HepG2 (cell line): ENCODE measurements around the gene EFNA2. TPM values are rescaled to one million over a fixed set of nuclear protein-coding genes. Genes with fewer than 3 reads are reported as not detected.

Experiments
- ATF2 ChIP-seq: sonication (generic); formaldehyde crosslinking; IDR thresholded peaks from 2 replicates; pipeline ENCODE4 v1.4.0; 2020; ENCODE audit warnings: missing genetic modification reagents
- DR1 ChIP-seq: sonication (generic); formaldehyde crosslinking; IDR thresholded peaks from 2 replicates; pipeline ENCODE4 v1.8.0; 2021; ENCODE audit warnings: mild to moderate bottlenecking, missing genetic modification reagents, inconsistent platforms
- DZIP1 ChIP-seq: sonication (generic); formaldehyde crosslinking; IDR thresholded peaks from 2 replicates; pipeline ENCODE4 v1.5.0; 2020; ENCODE audit warnings: mild to moderate bottlenecking, missing genetic modification reagents
- FOXP1 ChIP-seq, 2 experiments: fragments of 450-650 bp in 1 of 2; IDR thresholded peaks; 2 replicates each; pipeline ENCODE4 v1.6.1; 2017 to 2018; ENCODE audit warnings: antibody characterized with exemption in 1 of 2
- GTF3A ChIP-seq: sonication (generic); formaldehyde crosslinking; conservative IDR thresholded peaks from 2 replicates; pipeline ENCODE4 v1.4.0; 2020; ENCODE audit warnings: mild to moderate bottlenecking, missing genetic modification reagents
- HBP1 ChIP-seq: IDR thresholded peaks from 2 replicates; pipeline ENCODE4 v1.6.1; 2016; ENCODE audit warnings: low read depth, control low read depth
- HOXA5 ChIP-seq: sonication (generic); formaldehyde crosslinking; IDR thresholded peaks from 2 replicates; pipeline ENCODE4 v1.4.0; 2020; ENCODE audit warnings: missing genetic modification reagents
- IKZF1 ChIP-seq: fragments of 450-650 bp; IDR thresholded peaks from 2 replicates; pipeline ENCODE4 v1.7.1; 2016
- KDM5B ChIP-seq: sonication (generic); formaldehyde crosslinking; IDR thresholded peaks from 2 replicates; pipeline ENCODE4 v1.4.0; 2020; ENCODE audit warnings: missing genetic modification reagents, mild to moderate bottlenecking, borderline replicate concordance
- MNT ChIP-seq: fragments of 450-650 bp; IDR thresholded peaks from 2 replicates; pipeline ENCODE4 v1.6.1; 2016
- MYC ChIP-seq: sonication (generic); formaldehyde crosslinking; IDR thresholded peaks from 2 replicates; pipeline ENCODE4 v1.9.0; 2021; ENCODE audit warnings: missing genetic modification reagents, borderline replicate concordance
- PPARG ChIP-seq: conservative IDR thresholded peaks from 2 replicates; pipeline ENCODE4 v1.6.1; 2016; ENCODE audit warnings: missing biosample characterization, missing genetic modification reagents
- SETDB1 ChIP-seq: sonication (generic); formaldehyde crosslinking; IDR thresholded peaks from 2 replicates; pipeline ENCODE4 v1.5.1; 2020; ENCODE audit warnings: missing genetic modification reagents, mild to moderate bottlenecking, borderline replicate concordance
- STAG1 ChIP-seq: sonication (generic); formaldehyde crosslinking; IDR thresholded peaks from 2 replicates; pipeline ENCODE4 v1.4.0; 2020; ENCODE audit warnings: missing genetic modification reagents
- ZBTB7A ChIP-seq: sonication (generic); formaldehyde crosslinking; IDR thresholded peaks from 2 replicates; pipeline ENCODE4 v1.8.0; 2022; ENCODE audit warnings: mild to moderate bottlenecking, missing genetic modification reagents
- ZFP37 ChIP-seq: sonication (generic); formaldehyde crosslinking; IDR thresholded peaks from 2 replicates; pipeline ENCODE4 v1.4.0; 2020; ENCODE audit warnings: missing genetic modification reagents, borderline replicate concordance
- ZMYM3 ChIP-seq: sonication (generic); formaldehyde crosslinking; IDR thresholded peaks from 2 replicates; pipeline ENCODE4 v1.5.1; 2020; ENCODE audit warnings: mild to moderate bottlenecking, missing genetic modification reagents
- ZNF12 ChIP-seq: sonication (generic); formaldehyde crosslinking; IDR thresholded peaks from 2 replicates; pipeline ENCODE4 v1.5.0; 2020; ENCODE audit warnings: missing genetic modification reagents
- ZNF121 ChIP-seq: sonication (generic); formaldehyde crosslinking; IDR thresholded peaks from 2 replicates; pipeline ENCODE4 v1.5.0; 2020; ENCODE audit warnings: mild to moderate bottlenecking, missing genetic modification reagents
- ZNF331 ChIP-seq: sonication (generic); formaldehyde crosslinking; IDR thresholded peaks from 2 replicates; pipeline ENCODE4 v1.4.0; 2020; ENCODE audit warnings: missing genetic modification reagents
- ZNF33A ChIP-seq: sonication (generic); formaldehyde crosslinking; IDR thresholded peaks from 2 replicates; pipeline ENCODE4 v1.5.1; 2020; ENCODE audit warnings: missing genetic modification reagents, mild to moderate bottlenecking, moderate library complexity, borderline replicate concordance
- ZNF354B ChIP-seq: sonication (generic); formaldehyde crosslinking; IDR thresholded peaks from 2 replicates; pipeline ENCODE4 v1.8.0; 2022; ENCODE audit warnings: mild to moderate bottlenecking, missing genetic modification reagents
- ZNF747 ChIP-seq: sonication (generic); formaldehyde crosslinking; IDR thresholded peaks from 2 replicates; pipeline ENCODE4 v1.8.1; 2023; ENCODE audit warnings: missing genetic modification reagents, mild to moderate bottlenecking, borderline replicate concordance
- polyA plus RNA-seq, 8 experiments: library from polyadenylated mRNA; depleted of rRNA in 3 of 8; stranded (reverse) in 7 of 8; unstranded in 1 of 8; fragments of >200 nt; fragmentation: Illumina TruSeq in 4 of 8; extraction: Trizol in 4 of 8; gene quantifications; 2 replicates each; pipeline versions ENCODE4 v1.2.1 to v1.2.3, GENCODE V29; 2011 to 2016; ENCODE audit warnings: low read depth in 4 of 8, missing spikeins in 1 of 8, mixed read lengths in 1 of 8; ENCODE audit not compliant: insufficient read depth in 1 of 8
- total RNA-seq, 5 experiments: library from RNA; depleted of rRNA; stranded (reverse); fragments of >200 nt; fragmentation: Illumina TruSeq; extraction: Trizol; gene quantifications; 2 replicates each; pipeline ENCODE4 v1.2.3, GENCODE V29; 2016; ENCODE audit warnings: low read depth in 1 of 5

EFNA2 gene
- total and polyA plus RNA-seq, 2 of the 13 experiments (the other 11 are each of a cell fraction or from before 2014, with no cell fraction given): 6.0 to 9.9 TPM

DNA sequence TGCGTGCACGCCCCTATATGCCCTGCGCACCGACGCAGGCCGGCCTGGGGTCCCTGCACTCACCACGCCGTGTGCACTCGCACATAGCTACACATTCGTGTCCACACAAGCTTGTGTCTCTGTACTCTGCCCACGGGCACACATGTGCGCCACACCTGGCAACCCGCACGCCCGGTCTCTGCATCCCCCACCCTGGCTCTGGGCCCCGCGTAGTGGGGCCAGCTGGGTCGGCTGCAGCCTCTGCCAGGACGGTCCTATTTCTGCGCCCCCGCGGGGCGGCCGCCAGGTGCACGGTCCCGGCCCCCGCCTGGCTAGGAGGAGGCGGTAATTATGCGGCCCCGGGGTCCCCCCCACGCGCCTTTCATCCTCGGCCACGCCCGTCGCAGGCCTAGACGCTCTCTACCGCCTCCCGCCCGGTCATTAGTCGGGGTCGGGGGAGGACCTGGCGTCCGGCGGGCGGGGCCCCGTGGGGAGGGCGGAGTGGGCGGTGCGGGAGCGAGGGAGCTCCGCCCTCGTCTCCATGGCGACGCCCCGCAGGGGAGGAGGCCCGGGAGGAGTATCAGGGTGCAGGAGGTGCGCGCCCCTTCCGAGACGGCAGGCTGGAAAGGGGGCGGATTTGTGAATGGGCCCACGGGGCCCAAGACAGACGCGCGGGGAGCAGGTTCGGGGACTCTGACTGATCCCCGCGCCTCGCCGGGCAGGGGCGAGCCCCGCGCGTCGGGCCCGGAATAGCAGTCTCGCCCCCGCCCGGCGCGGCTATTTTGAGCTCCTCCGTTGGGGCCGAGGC, 19.4 kb upstream of the EFNA2 start (continued):
- TF ChIP-seq ZBTB7A (CRISPR knock-in tag) (peak; percentile 2; the same call in 1 of the 2 replicates), MNT (peak; percentile 12; the same call in 1 of the 2 replicates), FOXP1 (IDR thresholded peaks at IDR 0.05) (no peak), FOXP1 (CRISPR knock-in tag; IDR thresholded peaks at IDR 0.05) (peak; percentile 41; the same call in 1 of the 2 replicates), HBP1 (CRISPR knock-in tag) (no peak), KDM5B (CRISPR knock-in tag) (peak; percentile 52; the same call in 1 of the 2 replicates), ZNF121 (CRISPR knock-in tag) (no peak), MYC (CRISPR knock-in tag) (peak; percentile 42; the same call in 1 of the 2 replicates), ZMYM3 (CRISPR knock-in tag) (no peak), DR1 (CRISPR knock-in tag) (peak; percentile 60), DZIP1 (0 out of 2 replicates have a peak, but pooled peaks have one; percentile 18), PPARG (CRISPR knock-in tag) (0 out of 2 replicates have a peak, but pooled peaks have one; percentile 36), SETDB1 (no peak), IKZF1 (no peak), HOXA5 (CRISPR knock-in tag) (peak; percentile 51; the same call in 1 of the 2 replicates), ZNF331 (peak; percentile 31; the same call in 1 of the 2 replicates), ZNF747 (CRISPR knock-in tag) (peak; percentile 67; the same call in 1 of the 2 replicates), STAG1 (CRISPR knock-in tag) (no peak), GTF3A (peak; percentile 87; the same call in 1 of the 2 replicates), ATF2 (CRISPR knock-in tag) (no peak), ZNF12 (0 out of 2 replicates have a peak, but pooled peaks have one; percentile 13), ZNF33A (no peak), ZFP37 (no peak), ZNF354B (CRISPR knock-in tag) (0 out of 2 replicates have a peak, but pooled peaks have one; percentile 79)
